Muscle of leg (tissue), 9 donors: ENCODE data around the gene DCBLD1. TPM values are rescaled to one million over a fixed set of nuclear protein-coding genes. Genes with fewer than 3 reads are reported as not detected.

Source experiments
- polyA plus RNA-seq, 8 donors: library from polyadenylated mRNA; unstranded; fragments of 120-200 nt; gene quantifications; one replicate each; pipeline versions ENCODE4 v1.2.1 to v1.2.3, GENCODE V29; 2013; ENCODE audit warnings: inconsistent platforms in 1 of 8, low replicate concordance in 1 of 8; ENCODE audit not compliant: insufficient read length in 8 of 8, insufficient read depth in 1 of 8
- total RNA-seq: library from RNA; stranded (reverse); fragments of 120-200 nt; gene quantifications from one replicate; pipeline ENCODE4 v1.2.4, GENCODE V29; 2013

The DCBLD1 gene
- total and polyA plus RNA-seq, 9 donors, result 5.3 to 7.5 (median 6.8) TPM

Other genes with a start within 250 kb of the DCBLD1 start
- gene VGLL2, start 217.1 kb upstream of the DCBLD1 start, total RNA-seq, result 28.2 TPM
- gene VGLL2, start 217.1 kb upstream of the DCBLD1 start, polyA plus RNA-seq, result 100 to 1,000 TPM in 6 of 8 donors, 10 to 100 TPM in 2; 68.5 to 126 (median 109) TPM
- 0.04 TPM for gene ROS1, start 56.7 kb upstream of the DCBLD1 start, total RNA-seq
- gene ROS1, start 56.7 kb upstream of the DCBLD1 start, polyA plus RNA-seq, result under 1 TPM; 0.09 to 0.50 (median 0.18) TPM
- gene GOPC, start 119.8 kb downstream of the DCBLD1 start, total RNA-seq, result 37.7 TPM
- gene GOPC, start 119.8 kb downstream of the DCBLD1 start, polyA plus RNA-seq, result 10 to 100 TPM; 34.3 to 47.0 (median 42.2) TPM
- 8.8 TPM for gene NUS1, start 192.8 kb downstream of the DCBLD1 start, total RNA-seq
- gene NUS1, start 192.8 kb downstream of the DCBLD1 start, polyA plus RNA-seq, result 10 to 100 TPM; 15.7 to 28.0 (median 19.3) TPM